ENCODE results near the gene TIMELESS. TPM values are rescaled to one million over a fixed set of nuclear protein-coding genes. Genes with fewer than 3 reads are reported as not detected.

TIMELESS gene
- total RNA-seq, 1 experiment from 2014 or later, result 47.0 TPM

GRCh38 chr12:56437430-56438176 is 11.6 kb downstream of the TIMELESS start (continued):
- TF ChIP-seq CBX3 (IDR thresholded peaks at IDR 0.05; ENCODE audit: low read depth), result no peak
- TF ChIP-seq ATF3 (IDR thresholded peaks at IDR 0.05), result no peak

DNA sequence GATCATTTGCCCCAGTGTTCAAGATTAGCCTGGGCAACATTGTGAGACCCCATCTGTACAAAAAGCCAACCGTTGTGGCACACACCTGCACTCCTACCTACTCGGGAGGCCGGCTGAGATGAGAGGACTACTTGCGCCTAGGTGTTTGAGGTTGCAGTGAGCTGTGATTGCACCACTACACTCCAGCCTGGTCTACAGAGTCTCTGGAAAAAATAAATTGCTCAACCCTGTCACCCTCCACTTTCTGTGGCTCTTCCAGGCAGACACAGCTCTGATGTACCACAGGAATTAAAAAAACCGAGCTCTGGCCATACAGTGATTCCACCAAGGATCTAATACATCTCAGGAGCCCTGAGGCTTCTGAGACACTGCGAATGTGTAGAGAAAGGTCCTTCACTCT is 14.4 kb downstream of the TIMELESS start:
- Histone ChIP-seq H3K9me2 (ENCODE audit: insufficient read depth) (no peaks in the 10 kb centered on the region), H3K9me3 (ENCODE audit: control insufficient read depth in 1 of 2, insufficient read depth in 1 of 2, low read depth in 1 of 2, low read length in 2 of 2) (no peaks in the 10 kb centered on the region), H3K36me3 (ENCODE audit: control insufficient read depth in 1 of 2, insufficient read depth in 2 of 2, low read length in 2 of 2) (peaks cover 6 to 12% of the 10 kb centered on the region in 2 experiments; a peak in 2 of 4 replicates), H3K27me3 (ENCODE audit: insufficient read depth, low read length) (no peaks in the 10 kb centered on the region), H2AFZ (ENCODE audit: low read depth, low read length, poor library complexity, severe bottlenecking) (no peak overlapping the region), H3K27ac (ENCODE audit: low read depth, low read length) (no peak overlapping the region), H3K4me3 (replicated peaks in 1 of 2; ENCODE audit: low read depth in 1 of 2, low read length in 2 of 2) (no peak overlapping the region), H3K4me2 (ENCODE audit: low read length) (no peak overlapping the region), H3K9ac (ENCODE audit: low read length) (no peak overlapping the region), H3K79me2 (ENCODE audit: insufficient read depth, low read length) (peaks cover 30% of the 10 kb centered on the region), H4K20me1 (ENCODE audit: insufficient read depth) (no peaks in the 10 kb centered on the region), H3K4me1 (ENCODE audit: control insufficient read depth in 1 of 2, insufficient read depth in 2 of 2, low read length in 2 of 2) (no peaks in the 10 kb centered on the region)
- ATAC-seq, result no peak
- TF ChIP-seq POLR2A (IDR thresholded peaks at IDR 0.05; ENCODE audit: borderline replicate concordance, extremely low read depth, insufficient read depth, insufficient read length) (no peak), EZH2phosphoT487 (IDR thresholded peaks at IDR 0.05; ENCODE audit: borderline replicate concordance) (no peak)
- TF ChIP-seq, protein P1, sequence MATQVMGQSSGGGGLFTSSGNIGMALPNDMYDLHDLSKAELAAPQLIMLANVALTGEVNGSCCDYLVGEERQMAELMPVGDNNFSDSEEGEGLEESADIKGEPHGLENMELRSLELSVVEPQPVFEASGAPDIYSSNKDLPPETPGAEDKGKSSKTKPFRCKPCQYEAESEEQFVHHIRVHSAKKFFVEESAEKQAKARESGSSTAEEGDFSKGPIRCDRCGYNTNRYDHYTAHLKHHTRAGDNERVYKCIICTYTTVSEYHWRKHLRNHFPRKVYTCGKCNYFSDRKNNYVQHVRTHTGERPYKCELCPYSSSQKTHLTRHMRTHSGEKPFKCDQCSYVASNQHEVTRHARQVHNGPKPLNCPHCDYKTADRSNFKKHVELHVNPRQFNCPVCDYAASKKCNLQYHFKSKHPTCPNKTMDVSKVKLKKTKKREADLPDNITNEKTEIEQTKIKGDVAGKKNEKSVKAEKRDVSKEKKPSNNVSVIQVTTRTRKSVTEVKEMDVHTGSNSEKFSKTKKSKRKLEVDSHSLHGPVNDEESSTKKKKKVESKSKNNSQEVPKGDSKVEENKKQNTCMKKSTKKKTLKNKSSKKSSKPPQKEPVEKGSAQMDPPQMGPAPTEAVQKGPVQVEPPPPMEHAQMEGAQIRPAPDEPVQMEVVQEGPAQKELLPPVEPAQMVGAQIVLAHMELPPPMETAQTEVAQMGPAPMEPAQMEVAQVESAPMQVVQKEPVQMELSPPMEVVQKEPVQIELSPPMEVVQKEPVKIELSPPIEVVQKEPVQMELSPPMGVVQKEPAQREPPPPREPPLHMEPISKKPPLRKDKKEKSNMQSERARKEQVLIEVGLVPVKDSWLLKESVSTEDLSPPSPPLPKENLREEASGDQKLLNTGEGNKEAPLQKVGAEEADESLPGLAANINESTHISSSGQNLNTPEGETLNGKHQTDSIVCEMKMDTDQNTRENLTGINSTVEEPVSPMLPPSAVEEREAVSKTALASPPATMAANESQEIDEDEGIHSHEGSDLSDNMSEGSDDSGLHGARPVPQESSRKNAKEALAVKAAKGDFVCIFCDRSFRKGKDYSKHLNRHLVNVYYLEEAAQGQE (IDR thresholded peaks at IDR 0.05; ENCODE audit: low read depth), result no peak
- intact Hi-C loops (cut with micrococcal nuclease), result no loop called here
- ChIA-PET POLR2A (no interaction called here), RAD21 (ENCODE audit: low non-redundant PET in 1 of 2, low total read pairs in 2 of 2, uncharacterized antibody in 2 of 2, unreplicated experiment in 2 of 2) (no interaction called here), CTCF (no interaction called here)
- DNase-seq (ENCODE audit: low read depth, low spot score), result no peak
- BruUV-seq (replicated peaks), result no TSS peak

All from HCT116 (cell line).